ENCODE results near the gene MACROD1.
A peak's percentile ranks its signal among the peaks of the same experiment; 100 is the strongest.

DNA sequence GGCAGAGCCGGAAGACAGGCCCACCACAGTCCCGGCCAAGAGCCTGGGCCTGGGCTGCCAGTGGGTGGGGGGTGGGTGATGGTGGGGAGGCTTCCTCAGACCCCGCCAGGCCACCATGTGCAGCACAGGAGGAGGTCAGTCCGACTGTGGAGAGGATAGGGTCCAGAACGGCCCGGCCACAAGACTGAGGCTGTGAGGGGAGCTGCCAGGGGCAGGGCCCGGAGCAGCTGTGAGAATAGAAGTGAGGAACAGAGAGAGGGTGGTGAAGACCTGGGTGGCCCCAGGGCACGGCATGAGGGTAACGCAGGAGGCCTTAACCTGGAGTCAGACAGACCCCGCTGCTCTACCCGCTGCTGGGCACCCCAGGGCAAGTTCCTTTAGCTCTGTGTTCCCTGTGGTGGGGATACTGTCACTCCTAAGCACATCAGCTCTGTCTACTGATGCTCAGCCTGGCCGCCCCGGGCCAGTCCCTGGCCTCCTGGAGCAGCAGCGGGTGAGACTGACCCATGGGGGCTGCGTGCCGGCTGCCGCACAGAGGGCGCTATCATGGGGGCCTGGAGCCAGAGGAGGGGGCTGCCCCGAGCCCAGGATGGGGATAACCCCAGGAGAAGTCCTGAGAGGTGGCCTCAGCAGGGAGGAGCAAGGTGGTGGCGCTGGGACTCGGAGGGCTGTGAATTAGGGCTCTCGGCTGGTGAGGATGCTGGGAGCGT is 42.3 kb upstream of the MACROD1 start:
- TF ChIP-seq HIVEP1 (CRISPR knock-in tag; IDR thresholded peaks at IDR 0.05) = no peak
- TF ChIP-seq, protein P1, sequence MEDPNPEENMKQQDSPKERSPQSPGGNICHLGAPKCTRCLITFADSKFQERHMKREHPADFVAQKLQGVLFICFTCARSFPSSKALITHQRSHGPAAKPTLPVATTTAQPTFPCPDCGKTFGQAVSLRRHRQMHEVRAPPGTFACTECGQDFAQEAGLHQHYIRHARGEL (CRISPR knock-in tag; IDR thresholded peaks at IDR 0.05) = no peak
- TF ChIP-seq POLR2A (IDR thresholded peaks at IDR 0.05; ENCODE audit: insufficient read depth in 1 of 2, low read depth in 2 of 2, low read length in 2 of 2) = 0 out of 4 replicates have a peak, but pooled peaks of 1 of the 2 experiments have one; percentile 1
- TF ChIP-seq, protein P2, sequence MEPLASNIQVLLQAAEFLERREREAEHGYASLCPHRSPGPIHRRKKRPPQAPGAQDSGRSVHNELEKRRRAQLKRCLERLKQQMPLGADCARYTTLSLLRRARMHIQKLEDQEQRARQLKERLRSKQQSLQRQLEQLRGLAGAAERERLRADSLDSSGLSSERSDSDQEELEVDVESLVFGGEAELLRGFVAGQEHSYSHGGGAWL (CRISPR knock-in tag; IDR thresholded peaks at IDR 0.05) = no peak
- no peak for TF ChIP-seq JUND (CRISPR knock-in tag; IDR thresholded peaks at IDR 0.05)
- TF ChIP-seq, protein P3, sequence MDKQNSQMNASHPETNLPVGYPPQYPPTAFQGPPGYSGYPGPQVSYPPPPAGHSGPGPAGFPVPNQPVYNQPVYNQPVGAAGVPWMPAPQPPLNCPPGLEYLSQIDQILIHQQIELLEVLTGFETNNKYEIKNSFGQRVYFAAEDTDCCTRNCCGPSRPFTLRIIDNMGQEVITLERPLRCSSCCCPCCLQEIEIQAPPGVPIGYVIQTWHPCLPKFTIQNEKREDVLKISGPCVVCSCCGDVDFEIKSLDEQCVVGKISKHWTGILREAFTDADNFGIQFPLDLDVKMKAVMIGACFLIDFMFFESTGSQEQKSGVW (CRISPR knock-in tag; IDR thresholded peaks at IDR 0.05; ENCODE audit: borderline replicate concordance) = no peak
- TF ChIP-seq ZNF709 (CRISPR knock-in tag; IDR thresholded peaks at IDR 0.05) = no peak
- TF ChIP-seq KAT2B (IDR thresholded peaks at IDR 0.05; ENCODE audit: borderline replicate concordance, low read depth, low read length) = no peak
- TF ChIP-seq, protein P4, sequence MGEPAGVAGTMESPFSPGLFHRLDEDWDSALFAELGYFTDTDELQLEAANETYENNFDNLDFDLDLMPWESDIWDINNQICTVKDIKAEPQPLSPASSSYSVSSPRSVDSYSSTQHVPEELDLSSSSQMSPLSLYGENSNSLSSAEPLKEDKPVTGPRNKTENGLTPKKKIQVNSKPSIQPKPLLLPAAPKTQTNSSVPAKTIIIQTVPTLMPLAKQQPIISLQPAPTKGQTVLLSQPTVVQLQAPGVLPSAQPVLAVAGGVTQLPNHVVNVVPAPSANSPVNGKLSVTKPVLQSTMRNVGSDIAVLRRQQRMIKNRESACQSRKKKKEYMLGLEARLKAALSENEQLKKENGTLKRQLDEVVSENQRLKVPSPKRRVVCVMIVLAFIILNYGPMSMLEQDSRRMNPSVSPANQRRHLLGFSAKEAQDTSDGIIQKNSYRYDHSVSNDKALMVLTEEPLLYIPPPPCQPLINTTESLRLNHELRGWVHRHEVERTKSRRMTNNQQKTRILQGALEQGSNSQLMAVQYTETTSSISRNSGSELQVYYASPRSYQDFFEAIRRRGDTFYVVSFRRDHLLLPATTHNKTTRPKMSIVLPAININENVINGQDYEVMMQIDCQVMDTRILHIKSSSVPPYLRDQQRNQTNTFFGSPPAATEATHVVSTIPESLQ (CRISPR knock-in tag; conservative IDR thresholded peaks at IDR 0.05) = no peak
- no peak for TF ChIP-seq KDM1A (CRISPR knock-in tag; IDR thresholded peaks at IDR 0.05)

Measured in HepG2 (cell line).